Activated CD8-positive, alpha-beta memory T cell treated with anti-CD3 and anti-CD28 coated beads, Interleukin-2, amount 50 U/mL, for 4 hours (primary cell): ENCODE results near the gene RASIP1.
A peak's percentile ranks its signal among the peaks of the same experiment; 100 is the strongest.
"Not testable (repeated sequence)": the region's sequence is repeated elsewhere in the genome, so short reads cannot be mapped to it uniquely, and the experiment has no call there.

Source experiments
- DNase-seq: peaks from one replicate; pipeline ENCODE4 v3.0.0-alpha.2; 2020

RASIP1 gene

GRCh38 chr19:48726556-48726955 is 13.9 kb downstream of the RASIP1 start:
- DNase-seq, result no peak

GRCh38 chr19:48724796-48725753 is 15.3 kb downstream of the RASIP1 start:
- no peak for DNase-seq

GRCh38 chr19:48722196-48722708 is 18.2 kb downstream of the RASIP1 start:
- DNase-seq, result no peak

- DNase-seq, result peak; percentile 80
Measured at GRCh38 chr19:48720613-48721296, 19.7 kb downstream of the RASIP1 start.

- DNase-seq, result no peak
Measured at GRCh38 chr19:48720251-48720612, 20.2 kb downstream of the RASIP1 start.

- DNase-seq, result no peak
Measured at GRCh38 chr19:48719263-48720171, 20.9 kb downstream of the RASIP1 start, which contains the start of gene MAMSTR. Gene MAMSTR (minus strand): TSS chr19:48719725. CDS start chr19:48719031, 694 bp downstream.

GRCh38 chr19:48718711-48719231 is 21.6 kb downstream of the RASIP1 start:
- no peak for DNase-seq

- not testable (repeated sequence) for DNase-seq
Measured at GRCh38 chr19:48718106-48718505, 22.3 kb downstream of the RASIP1 start.

GRCh38 chr19:48716562-48717291 is 23.7 kb downstream of the RASIP1 start:
- DNase-seq, result no peak

- no peak for DNase-seq
Measured at GRCh38 chr19:48715681-48716171, 24.7 kb downstream of the RASIP1 start.

- DNase-seq, result no peak
Measured at GRCh38 chr19:48714759-48715675, 25.4 kb downstream of the RASIP1 start.

GRCh38 chr19:48713864-48714755 is 26.3 kb downstream of the RASIP1 start:
- DNase-seq, result peak; percentile 94

- DNase-seq, result no peak
Measured at GRCh38 chr19:48713041-48713863, 27.2 kb downstream of the RASIP1 start.

- DNase-seq, result no peak
Measured at GRCh38 chr19:48711106-48711662, 29.2 kb downstream of the RASIP1 start.

- no peak for DNase-seq
Measured at GRCh38 chr19:48708471-48708870, 31.9 kb downstream of the RASIP1 start.

- DNase-seq, result no peak
Measured at GRCh38 chr19:48705431-48705830, 35.0 kb downstream of the RASIP1 start.

GRCh38 chr19:48703316-48703715 is 37.1 kb downstream of the RASIP1 start:
- DNase-seq, result no peak

- DNase-seq, result no peak
Measured at GRCh38 chr19:48702701-48703100, 37.7 kb downstream of the RASIP1 start.
